Neutrophil (primary cell): ENCODE data around the gene MEGF11.

Experiments
- H3K27ac ChIP-seq: fragments of 200-600 bp; sonication (generic); 2 replicates; pipeline ENCODE4 v1.5.1; 2016; ENCODE audit warnings: mild to moderate bottlenecking, moderate library complexity
- H3K27me3 ChIP-seq: fragments of 200-600 bp; sonication (generic); 2 replicates; pipeline ENCODE4 v1.6.0; 2016; ENCODE audit warnings: mild to moderate bottlenecking
- H3K36me3 ChIP-seq: fragments of 200-600 bp; sonication (generic); 2 replicates; pipeline ENCODE4 v1.5.1; 2017
- H3K4me1 ChIP-seq, 2 experiments: fragments of 200-600 bp in 1 of 2; sonication (generic) in 1 of 2; 1 replicate in 1 of 2; 2 replicates in 1 of 2; pipeline versions ENCODE4 v1.5.1 to v1.6.1; 2013 to 2016; ENCODE audit warnings: low read depth in 1 of 2, low read length in 1 of 2, mild to moderate bottlenecking in 1 of 2, moderate library complexity in 1 of 2; ENCODE audit not compliant: control insufficient read depth in 1 of 2, insufficient read depth in 1 of 2
- H3K4me3 ChIP-seq, 2 experiments: fragments of 200-600 bp in 1 of 2; sonication (generic) in 1 of 2; 1 replicate in 1 of 2; 2 replicates in 1 of 2; pipeline ENCODE4 v1.5.1; 2013 to 2016; ENCODE audit warnings: low read depth in 1 of 2, low read length in 1 of 2, mild to moderate bottlenecking in 1 of 2, moderate library complexity in 1 of 2
- H3K9me3 ChIP-seq: fragments of 200-600 bp; sonication (generic); 2 replicates; pipeline ENCODE4 v1.5.1; 2016
- TF ChIP-seq, protein P1 (sequence below): fragments of 200-600 bp; sonication (generic); IDR thresholded peaks from 2 replicates; pipeline ENCODE4 v1.5.1; 2016; ENCODE audit warnings: antibody characterized with exemption

The MEGF11 gene

DNA sequence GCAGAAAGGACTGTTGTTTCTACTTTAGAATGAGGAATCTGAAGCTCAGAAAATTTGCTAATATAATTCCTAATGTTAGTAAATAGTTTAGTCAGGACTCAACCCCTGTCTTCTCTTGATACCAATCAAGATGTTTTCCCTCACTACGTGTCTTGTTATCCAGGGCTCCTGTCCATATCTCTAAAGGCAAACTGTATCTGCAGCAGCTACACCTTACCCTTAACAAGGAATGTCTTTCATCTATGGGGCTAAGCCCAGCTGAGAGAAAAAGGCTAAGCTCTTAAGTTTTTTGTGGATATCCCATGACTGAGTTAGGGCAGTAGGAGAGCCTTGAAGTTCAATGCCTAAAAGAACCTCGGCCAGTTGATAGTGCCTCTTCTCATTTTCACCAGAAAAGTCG lies 351.7 kb downstream of the MEGF11 start:
- Histone ChIP-seq H3K4me3 (no peak overlapping the region), H3K27ac (peak overlapping the region; percentile 83), H3K36me3 (peaks cover 45% of the 10 kb centered on the region), H3K4me1 (peaks cover 35 to 44% of the 10 kb centered on the region in 2 experiments), H3K27me3 (no peaks in the 10 kb centered on the region), H3K9me3 (no peaks in the 10 kb centered on the region)
- TF ChIP-seq, protein P1, sequence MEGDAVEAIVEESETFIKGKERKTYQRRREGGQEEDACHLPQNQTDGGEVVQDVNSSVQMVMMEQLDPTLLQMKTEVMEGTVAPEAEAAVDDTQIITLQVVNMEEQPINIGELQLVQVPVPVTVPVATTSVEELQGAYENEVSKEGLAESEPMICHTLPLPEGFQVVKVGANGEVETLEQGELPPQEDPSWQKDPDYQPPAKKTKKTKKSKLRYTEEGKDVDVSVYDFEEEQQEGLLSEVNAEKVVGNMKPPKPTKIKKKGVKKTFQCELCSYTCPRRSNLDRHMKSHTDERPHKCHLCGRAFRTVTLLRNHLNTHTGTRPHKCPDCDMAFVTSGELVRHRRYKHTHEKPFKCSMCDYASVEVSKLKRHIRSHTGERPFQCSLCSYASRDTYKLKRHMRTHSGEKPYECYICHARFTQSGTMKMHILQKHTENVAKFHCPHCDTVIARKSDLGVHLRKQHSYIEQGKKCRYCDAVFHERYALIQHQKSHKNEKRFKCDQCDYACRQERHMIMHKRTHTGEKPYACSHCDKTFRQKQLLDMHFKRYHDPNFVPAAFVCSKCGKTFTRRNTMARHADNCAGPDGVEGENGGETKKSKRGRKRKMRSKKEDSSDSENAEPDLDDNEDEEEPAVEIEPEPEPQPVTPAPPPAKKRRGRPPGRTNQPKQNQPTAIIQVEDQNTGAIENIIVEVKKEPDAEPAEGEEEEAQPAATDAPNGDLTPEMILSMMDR = no peak

DNA sequence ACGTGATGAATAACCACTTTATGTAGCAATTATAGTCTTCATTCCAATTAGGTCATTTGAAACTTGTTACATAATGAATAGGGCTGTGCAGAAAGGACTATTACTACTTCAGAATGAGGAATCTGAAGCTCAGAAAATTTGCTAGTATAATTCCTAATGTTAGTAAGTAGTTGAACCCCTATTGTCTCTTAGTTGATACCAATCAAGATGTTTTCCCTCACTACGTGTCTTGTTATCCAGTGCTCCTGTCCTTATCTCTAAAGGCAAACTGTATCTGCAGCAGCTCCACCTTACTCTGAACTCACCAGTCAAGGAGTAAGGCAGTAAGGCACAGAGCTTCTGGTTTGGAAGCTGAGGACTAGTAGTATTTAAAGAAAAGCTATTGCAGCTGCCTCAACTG lies 352.2 kb downstream of the MEGF11 start:
- Histone ChIP-seq H3K27me3 (no peaks in the 10 kb centered on the region), H3K27ac (peak overlapping the region; percentile 83), H3K4me1 (peaks cover 35 to 44% of the 10 kb centered on the region in 2 experiments), H3K9me3 (no peaks in the 10 kb centered on the region), H3K4me3 (no peak overlapping the region), H3K36me3 (peaks cover 47% of the 10 kb centered on the region)
- TF ChIP-seq, protein P1 = no peak

DNA sequence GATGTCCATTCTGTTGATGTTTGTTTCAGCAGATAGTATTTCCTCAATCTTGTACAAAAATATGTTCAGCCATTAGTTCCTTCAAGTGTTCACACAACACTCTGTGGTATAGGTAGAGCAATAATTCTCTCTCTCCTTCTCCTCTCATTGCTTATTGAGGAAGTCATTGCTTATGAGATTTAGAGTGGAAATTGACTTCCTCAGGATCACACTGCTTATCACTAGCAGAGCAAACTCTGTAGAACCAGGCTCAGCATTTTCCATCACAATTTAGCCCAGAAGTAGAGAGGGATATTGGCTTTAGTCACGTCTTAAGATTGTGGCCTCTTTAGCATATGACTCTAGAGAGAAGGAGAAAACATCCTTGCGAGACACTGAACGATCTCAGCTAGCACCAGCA lies 353.1 kb downstream of the MEGF11 start:
- Histone ChIP-seq H3K4me3 (no peak overlapping the region), H3K36me3 (peaks cover 43% of the 10 kb centered on the region), H3K4me1 (peaks cover 35 to 44% of the 10 kb centered on the region in 2 experiments), H3K9me3 (no peaks in the 10 kb centered on the region), H3K27me3 (no peaks in the 10 kb centered on the region), H3K27ac (peak overlapping the region; percentile 83)
- TF ChIP-seq, protein P1 = no peak

DNA sequence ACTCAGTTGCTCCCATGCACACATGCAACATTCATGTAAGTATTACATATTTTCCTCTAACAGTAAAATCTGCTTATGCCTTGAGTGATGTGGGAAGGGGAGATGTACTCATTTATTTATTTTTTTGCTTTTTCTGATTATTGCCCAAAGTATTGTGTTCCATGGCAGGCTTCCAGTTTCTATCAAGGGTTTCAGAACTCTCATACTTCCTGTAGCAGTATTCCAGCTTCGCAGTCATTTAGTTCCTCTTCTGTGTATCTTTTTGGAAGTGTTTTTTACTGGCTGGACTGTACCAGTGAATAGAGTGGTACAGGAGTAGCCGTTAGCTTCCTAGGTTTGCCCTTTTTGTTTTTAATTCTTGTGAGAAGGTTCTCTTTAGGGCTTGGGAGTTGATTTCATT lies 357.3 kb downstream of the MEGF11 start:
- TF ChIP-seq, protein P1 = no peak
- peaks cover 14 to 21% of the 10 kb centered on the region in 2 experiments for H3K4me1 ChIP-seq
- H3K27me3 ChIP-seq = no peaks in the 10 kb centered on the region
- peaks cover 52% of the 10 kb centered on the region for H3K36me3 ChIP-seq
- H3K9me3 ChIP-seq = no peaks in the 10 kb centered on the region
- no peak overlapping the region for H3K27ac ChIP-seq
- no peak overlapping the region for H3K4me3 ChIP-seq

DNA sequence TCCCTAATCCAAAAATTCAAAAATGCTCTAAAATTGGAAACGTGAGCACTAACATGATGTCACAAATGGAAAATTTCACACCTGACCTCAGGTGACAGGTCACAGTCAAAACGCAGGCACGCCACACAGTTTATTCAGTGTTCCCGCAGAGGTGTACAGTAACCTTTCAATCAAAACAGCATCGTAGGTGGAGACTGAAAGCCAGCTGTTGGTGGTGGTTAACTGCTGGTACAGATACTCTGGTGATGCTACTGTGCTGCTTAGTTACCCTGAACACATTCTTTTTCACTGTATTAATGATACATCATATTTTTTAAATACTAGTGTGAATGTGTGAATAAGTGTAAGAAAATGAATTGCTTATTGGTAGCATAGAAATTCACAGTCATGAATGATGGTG lies 360.5 kb downstream of the MEGF11 start:
- Histone ChIP-seq H3K4me3 (no peak overlapping the region), H3K4me1 (no peaks in the 10 kb centered on the region), H3K9me3 (no peaks in the 10 kb centered on the region), H3K27me3 (no peaks in the 10 kb centered on the region), H3K27ac (no peak overlapping the region), H3K36me3 (peaks cover 64% of the 10 kb centered on the region)
- TF ChIP-seq, protein P1 = no peak

DNA sequence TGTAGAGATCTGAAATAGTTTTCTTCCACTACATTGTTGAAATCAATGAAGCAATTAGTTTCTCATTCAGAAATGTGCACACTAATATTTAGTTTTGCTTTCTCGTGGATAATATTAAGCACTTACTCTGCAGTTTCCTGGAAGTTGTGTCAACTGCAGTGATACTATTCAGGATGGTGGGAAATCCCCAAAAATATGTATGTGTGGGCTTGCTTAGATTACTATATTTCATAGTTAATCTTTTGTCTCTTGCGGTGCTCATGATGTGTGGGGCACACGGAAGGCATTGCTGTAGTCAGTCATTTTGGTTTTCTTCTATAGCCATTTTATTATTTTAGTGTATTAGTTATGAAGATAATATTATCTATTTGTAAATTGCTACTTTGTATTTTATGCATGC lies 364.6 kb downstream of the MEGF11 start:
- no peak overlapping the region for H3K27ac ChIP-seq
- peaks cover 77% of the 10 kb centered on the region for H3K36me3 ChIP-seq

More for the DNA sequence above, 364.6 kb downstream of the MEGF11 start:
- TF ChIP-seq, protein P1 = no peak
- H3K27me3 ChIP-seq = no peaks in the 10 kb centered on the region
- no peaks in the 10 kb centered on the region for H3K9me3 ChIP-seq
- no peaks in the 10 kb centered on the region for H3K4me1 ChIP-seq
- H3K4me3 ChIP-seq = no peak overlapping the region
